Prostate gland (tissue), 2 donors: ENCODE measurements around the gene PSD2. TPM values are rescaled to one million over a fixed set of nuclear protein-coding genes. Genes with fewer than 3 reads are reported as not detected.

Experiments
- DNase-seq: peaks from one replicate; pipeline ENCODE4 v3.0.0-alpha.2; 2019; ENCODE audit warnings: low spot score
- H3K27ac ChIP-seq, 2 donors: fragments of 200-600 bp; sonication (generic); 2 replicates each; pipeline ENCODE4 v1.5.1; 2017 to 2019
- H3K27me3 ChIP-seq: fragments of 200-600 bp; sonication (generic); replicated peaks from 2 replicates; pipeline ENCODE4 v1.5.1; 2019; ENCODE audit not compliant: insufficient read depth
- H3K36me3 ChIP-seq, 2 donors: fragments of 200-600 bp; sonication (generic); 1 replicate in 1 of 2; 2 replicates in 1 of 2; pipeline versions ENCODE4 v1.5.1 to v1.8.1; 2017 to 2019
- H3K4me1 ChIP-seq: fragments of 200-600 bp; sonication (generic); replicated peaks from 2 replicates; pipeline ENCODE4 v1.5.1; 2019
- H3K4me3 ChIP-seq, 2 donors: fragments of 200-600 bp; sonication (generic); 2 replicates each; pipeline ENCODE4 v1.5.1; 2017 to 2019
- H3K9me3 ChIP-seq: fragments of 200-600 bp; sonication (generic); 2 replicates; pipeline ENCODE4 v1.5.1; 2017
- CTCF ChIP-seq, 4 experiments: fragments of 200-600 bp in 2 of 4; fragments of 450-650 bp in 2 of 4; sonication (generic) in 2 of 4; IDR thresholded peaks; 1 replicate in 3 of 4; 2 replicates in 1 of 4; pipeline ENCODE4 v1.5.1; 2016 to 2019; ENCODE audit warnings: antibody characterized with exemption in 4 of 4, mild to moderate bottlenecking in 2 of 4, moderate library complexity in 2 of 4
- POLR2A ChIP-seq: fragments of 450-650 bp; IDR thresholded peaks from one replicate; pipeline ENCODE4 v1.6.1; 2016; ENCODE audit warnings: antibody characterized with exemption, mild to moderate bottlenecking
- POLR2AphosphoS5 ChIP-seq: sonication (generic); formaldehyde crosslinking; IDR thresholded peaks from one replicate; pipeline ENCODE4 v1.6.1; 2017; ENCODE audit warnings: antibody characterized with exemption
- WGBS: methylation state at CpG from one replicate; pipeline ENCODE4 v1.1.5; 2018; 5-methylcytosine and 5-hydroxymethylcytosine counted together
- intact Hi-C: fragments of 100-400 bp; cut with DNase I; formaldehyde crosslinking; loops from one replicate; pipeline ENCODE4 v1.14.2; 2022
- total RNA-seq, 2 donors: library from RNA; depleted of rRNA; stranded (reverse); fragments of >200 nt; gene quantifications; one replicate each; pipeline ENCODE4 v1.1.0, GENCODE V29; 2016

PSD2 gene
- total RNA-seq, 2 donors from 2014 or later = 0.46 to 0.74 TPM

DNA sequence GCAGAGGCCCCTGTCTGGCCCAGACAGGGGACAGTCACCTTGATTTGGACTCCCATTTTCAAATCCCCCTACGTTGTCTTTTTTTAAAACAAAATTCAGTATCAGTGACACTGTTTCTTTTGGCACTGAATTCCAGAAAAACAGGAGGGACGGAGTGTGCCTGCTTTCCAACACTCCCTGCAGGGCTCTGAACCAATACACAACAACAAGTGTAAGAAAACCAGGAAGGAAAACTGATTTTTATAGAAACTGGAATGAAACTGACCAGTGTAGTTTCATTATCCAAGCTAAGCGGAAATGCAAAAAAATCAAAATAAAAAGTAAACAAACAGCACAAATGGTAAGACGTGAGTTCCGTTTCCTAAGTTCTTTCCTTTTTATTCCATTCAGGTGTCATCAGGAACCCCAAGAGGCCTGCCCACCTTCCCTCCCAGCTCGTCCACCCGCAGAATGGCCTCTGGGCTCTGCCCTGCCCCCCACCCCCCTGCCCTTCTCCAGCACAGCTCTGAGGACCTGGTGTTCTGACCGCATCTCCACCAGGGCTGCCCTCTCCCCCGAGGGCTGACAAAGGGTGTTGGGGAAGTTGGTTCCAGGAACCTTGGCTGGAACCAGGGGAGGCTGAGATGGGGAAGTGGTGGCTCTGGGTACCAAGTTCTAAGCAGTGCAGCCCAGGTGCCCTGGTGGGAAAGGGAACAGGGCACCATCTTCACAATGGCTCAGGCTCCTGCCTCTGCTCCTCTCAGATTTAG is 73.6 kb downstream of the PSD2 start:
- WGBS = 25% methylated on average over 9 of the region's 9 CpGs
- TF ChIP-seq POLR2AphosphoS5 (peak; percentile 55), CTCF (IDR thresholded peaks at IDR 0.05) (no peak)
- no peaks in the 10 kb centered on the region for H3K27me3 ChIP-seq
- no peak overlapping the region for H3K4me3 ChIP-seq
- no peaks in the 10 kb centered on the region for H3K36me3 ChIP-seq
- no peaks in the 10 kb centered on the region for H3K9me3 ChIP-seq
- DNase-seq = no peak
- intact Hi-C loops = no loop called here
- peak overlapping the region; percentile 80 to 81 for H3K27ac ChIP-seq
- peaks cover 10% of the 10 kb centered on the region for H3K4me1 ChIP-seq

GRCh38 chr5:139870677-139871076 is 75.1 kb downstream of the PSD2 start:
- intact Hi-C loops = no loop called here
- no peak overlapping the region for H3K4me3 ChIP-seq
- H3K36me3 ChIP-seq = no peaks in the 10 kb centered on the region
- TF ChIP-seq POLR2AphosphoS5 (no peak), CTCF (IDR thresholded peaks at IDR 0.05) (no peak), POLR2A (no peak)
- no peaks in the 10 kb centered on the region for H3K9me3 ChIP-seq
- WGBS = 80% methylated on average over 1 of the region's 1 CpG
- DNase-seq = no peak
- no peaks in the 10 kb centered on the region for H3K27me3 ChIP-seq
- H3K4me1 ChIP-seq = peaks cover 10% of the 10 kb centered on the region
- H3K27ac ChIP-seq = peak overlapping the region; percentile 80 to 81

GRCh38 chr5:139871614-139872013 is 76.0 kb downstream of the PSD2 start:
- H3K27me3 ChIP-seq = no peaks in the 10 kb centered on the region
- intact Hi-C loops = no loop called here
- WGBS = 90% methylated on average over 9 of the region's 9 CpGs
- H3K4me3 ChIP-seq = no peak overlapping the region
- TF ChIP-seq CTCF (IDR thresholded peaks at IDR 0.05) (no peak), POLR2A (no peak), POLR2AphosphoS5 (no peak)
- H3K27ac ChIP-seq = no peak overlapping the region
- H3K4me1 ChIP-seq = peaks cover 10% of the 10 kb centered on the region
- H3K9me3 ChIP-seq = no peaks in the 10 kb centered on the region
- no peak for DNase-seq
- no peaks in the 10 kb centered on the region for H3K36me3 ChIP-seq

GRCh38 chr5:139872052-139872766 is 76.6 kb downstream of the PSD2 start:
- 78% methylated on average over 9 of the region's 9 CpGs for WGBS
- H3K4me3 ChIP-seq = no peak overlapping the region
- no peaks in the 10 kb centered on the region for H3K36me3 ChIP-seq
- intact Hi-C loops = no loop called here
- no peaks in the 10 kb centered on the region for H3K27me3 ChIP-seq
- H3K9me3 ChIP-seq = no peaks in the 10 kb centered on the region
- no peak for TF ChIP-seq POLR2A
- TF ChIP-seq CTCF (IDR thresholded peaks at IDR 0.05) = no peak
- TF ChIP-seq POLR2AphosphoS5 = no peak
- no peak for DNase-seq
- H3K27ac ChIP-seq = no peak overlapping the region
- H3K4me1 ChIP-seq = peaks cover 10% of the 10 kb centered on the region
